Keratinocyte (primary cell): ENCODE measurements around the gene VPS9D1. TPM values are rescaled to one million over a fixed set of nuclear protein-coding genes. Genes with fewer than 3 reads are reported as not detected.

Experiments
- DNase-seq: peaks from one replicate; pipeline ENCODE4 v3.0.0-alpha.2; 2011; ENCODE audit warnings: low read depth, missing footprints, low spot score
- FAIRE-seq: peaks from 2 replicates; lab custom pipeline; 2011; peaks lifted over from hg19 to GRCh38; lab: Jason Lieb, UNC
- H2AFZ ChIP-seq: 2 replicates; pipeline ENCODE4 v1.6.0; 2012; ENCODE audit warnings: low read length, control low read depth, inconsistent platforms; ENCODE audit not compliant: control insufficient read depth
- H3K27ac ChIP-seq: 2 replicates; pipeline ENCODE4 v1.5.1; 2011; ENCODE audit warnings: low read length; ENCODE audit not compliant: control insufficient read depth, insufficient read depth
- H3K27me3 ChIP-seq: 3 replicates; pipeline ENCODE4 v1.6.0; 2011; ENCODE audit warnings: low read length; ENCODE audit not compliant: control insufficient read depth, insufficient read depth; ENCODE audit errors: extremely low read depth
- H3K36me3 ChIP-seq, 2 experiments: 2 replicates in 1 of 2; 3 replicates in 1 of 2; pipeline ENCODE4 v1.5.1; 2011; ENCODE audit warnings: low read length in 2 of 2, mild to moderate bottlenecking in 1 of 2; ENCODE audit not compliant: control insufficient read depth in 2 of 2, insufficient read depth in 2 of 2; ENCODE audit errors: extremely low read depth in 1 of 2
- H3K4me1 ChIP-seq: 3 replicates; pipeline ENCODE4 v1.5.1; 2011; ENCODE audit warnings: low read length; ENCODE audit not compliant: control insufficient read depth, insufficient read depth; ENCODE audit errors: extremely low read depth
- H3K4me2 ChIP-seq: 3 replicates; pipeline ENCODE4 v1.6.0; 2011; ENCODE audit warnings: low read depth, low read length; ENCODE audit not compliant: control insufficient read depth, insufficient read depth; ENCODE audit errors: extremely low read depth
- H3K4me3 ChIP-seq, 3 experiments: fragments of 200-600 bp in 1 of 3; sonication (generic) in 1 of 3; 2 replicates in 2 of 3; 3 replicates in 1 of 3; pipeline ENCODE4 v1.5.1; 2011 to 2016; ENCODE audit warnings: low read length in 3 of 3, mild to moderate bottlenecking in 3 of 3, control low read depth in 2 of 3, inconsistent platforms in 1 of 3, low read depth in 1 of 3, mixed read lengths in 1 of 3, mixed run types in 1 of 3, moderate library complexity in 1 of 3; ENCODE audit not compliant: control insufficient read depth in 2 of 3, insufficient read depth in 2 of 3; ENCODE audit errors: extremely low read depth in 1 of 3
- H3K79me2 ChIP-seq: 2 replicates; pipeline ENCODE4 v1.6.0; 2012; ENCODE audit warnings: low read length; ENCODE audit not compliant: control insufficient read depth, insufficient read depth
- H3K9ac ChIP-seq: 3 replicates; pipeline ENCODE4 v1.6.0; 2011; ENCODE audit warnings: low read length; ENCODE audit not compliant: control insufficient read depth, insufficient read depth; ENCODE audit errors: extremely low read depth
- H3K9me1 ChIP-seq: 3 replicates; pipeline ENCODE4 v1.6.0; 2011; ENCODE audit warnings: low read length; ENCODE audit not compliant: control insufficient read depth, insufficient read depth; ENCODE audit errors: extremely low read depth
- H3K9me3 ChIP-seq: 2 replicates; pipeline ENCODE4 v1.5.1; 2012; ENCODE audit warnings: low read depth, low read length; ENCODE audit not compliant: control insufficient read depth
- H4K20me1 ChIP-seq: 3 replicates; pipeline ENCODE4 v1.6.0; 2011; ENCODE audit warnings: low read length; ENCODE audit not compliant: control insufficient read depth, insufficient read depth; ENCODE audit errors: extremely low read depth
- CTCF ChIP-seq, 3 experiments: IDR thresholded peaks in 1 of 3; conservative IDR thresholded peaks in 1 of 3; optimal IDR thresholded peaks in 1 of 3; 2 replicates in 2 of 3; 3 replicates in 1 of 3; pipeline versions ENCODE3 to v1.5.1; 2011; ENCODE audit warnings: low read length in 3 of 3, mild to moderate bottlenecking in 3 of 3, moderate library complexity in 2 of 3, control low read depth in 1 of 3, inconsistent platforms in 1 of 3; ENCODE audit not compliant: insufficient read depth in 2 of 3; ENCODE audit errors: extremely low read depth in 1 of 3
- EZH2 ChIP-seq: IDR thresholded peaks from one replicate; pipeline ENCODE4 v1.6.1; 2012; ENCODE audit warnings: inconsistent platforms, mild to moderate bottlenecking, low read length, moderate library complexity
- dilution Hi-C: fragments of 300-500 bp; cut with MboI; formaldehyde crosslinking; loops from one replicate; pipeline ENCODE4 v1.7.0; 2020; ENCODE audit warnings: low sequenced_read_pairs; ENCODE audit not compliant: extremely low pct_ligation_motif_present
- polyA plus RNA-seq, 5 experiments: library from polyadenylated mRNA; depleted of rRNA in 3 of 5; stranded (reverse) in 3 of 5; stranded (forward) in 1 of 5; unstranded in 1 of 5; fragments of >200 nt; gene quantifications; 1 replicate in 1 of 5; 2 replicates in 3 of 5; 3 replicates in 1 of 5; pipeline versions ENCODE4 v1.2.1 to v1.2.3, GENCODE V29; 2011 to 2012; ENCODE audit warnings: missing spikeins in 2 of 5, low read depth in 1 of 5, low replicate concordance in 1 of 5

Gene VPS9D1
- polyA plus RNA-seq, 1 donor (not counting 4 experiments of a cell fraction or from before 2014, with no cell fraction given), result 1.6 TPM

- Histone ChIP-seq H3K9ac (no peak overlapping the region), H3K27ac (no peak overlapping the region), H4K20me1 (no peaks in the 10 kb centered on the region), H3K36me3 (peaks cover 24 to 26% of the 10 kb centered on the region in 2 experiments), H3K4me1 (peaks cover 9% of the 10 kb centered on the region), H3K9me3 (no peaks in the 10 kb centered on the region), H3K79me2 (no peaks in the 10 kb centered on the region), H3K9me1 (no peaks in the 10 kb centered on the region), H3K4me3 (no peak overlapping the region), H3K27me3 (no peaks in the 10 kb centered on the region), H3K4me2 (no peak overlapping the region), H2AFZ (no peak overlapping the region)
- TF ChIP-seq CTCF (optimal IDR thresholded peaks at IDR 0.05 in 1 of 3, IDR thresholded peaks at IDR 0.05 in 1 of 3, conservative IDR thresholded peaks at IDR 0.05 in 1 of 3; ENCODE audit: extremely low read depth in 1 of 3, insufficient read depth in 2 of 3, low read length in 3 of 3), result no peak
- TF ChIP-seq EZH2, result no peak
- dilution Hi-C loops, result no loop called here
- FAIRE-seq (no peak), DNase-seq (no peak)
These were observed 24.0 kb downstream of the VPS9D1 start for GRCh38 chr16:89696670-89697128.

GRCh38 chr16:89695875-89696669 lies 24.6 kb downstream of the VPS9D1 start:
- dilution Hi-C loops, result no loop called here
- Histone ChIP-seq H3K27ac (no peak overlapping the region), H3K79me2 (no peaks in the 10 kb centered on the region), H4K20me1 (no peaks in the 10 kb centered on the region), H3K27me3 (no peaks in the 10 kb centered on the region), H3K4me2 (no peak overlapping the region), H3K9me3 (no peaks in the 10 kb centered on the region), H3K9me1 (no peaks in the 10 kb centered on the region), H2AFZ (no peak overlapping the region), H3K9ac (no peak overlapping the region), H3K4me1 (peaks cover 9% of the 10 kb centered on the region), H3K36me3 (peaks cover 28 to 33% of the 10 kb centered on the region in 2 experiments), H3K4me3 (no peak overlapping the region)
- DNase-seq (no peak), FAIRE-seq (no peak)
- no peak for TF ChIP-seq CTCF (optimal IDR thresholded peaks at IDR 0.05 in 1 of 3, IDR thresholded peaks at IDR 0.05 in 1 of 3, conservative IDR thresholded peaks at IDR 0.05 in 1 of 3; ENCODE audit: extremely low read depth in 1 of 3, insufficient read depth in 2 of 3, low read length in 3 of 3)
- no peak for TF ChIP-seq EZH2
